GM23338 (cell line): ENCODE data around the gene SORL1. TPM values are rescaled to one million over a fixed set of nuclear protein-coding genes. Genes with fewer than 3 reads are reported as not detected.

Source experiments
- ATAC-seq: fragments of 200-7000 bp; cut with Tn5 transposase; 3 replicates; pipeline ENCODE4 v1.9.1; 2020
- DNase-seq: peaks from one replicate; pipeline ENCODE4 v3.0.0-alpha.2; 2015; ENCODE audit warnings: low spot score
- H2AFZ ChIP-seq: fragments of 200-600 bp; sonication (generic); 2 replicates; pipeline ENCODE4 v1.8.0; 2016; ENCODE audit warnings: antibody characterized with exemption, mild to moderate bottlenecking, moderate library complexity
- H3F3A ChIP-seq: fragments of 200-600 bp; sonication (generic); replicated peaks from 2 replicates; pipeline ENCODE4 v1.8.0; 2017; ENCODE audit warnings: antibody characterized with exemption, mixed run types, low read depth
- H3K27ac ChIP-seq: fragments of 200-600 bp; sonication (generic); 2 replicates; pipeline ENCODE4 v1.6.1; 2016; ENCODE audit warnings: low read depth
- H3K27me3 ChIP-seq: fragments of 200-600 bp; sonication (generic); 2 replicates; pipeline ENCODE4 v1.8.0; 2016; ENCODE audit warnings: mild to moderate bottlenecking, mixed run types, moderate library complexity; ENCODE audit not compliant: insufficient read depth
- H3K36me3 ChIP-seq: fragments of 200-600 bp; sonication (generic); 2 replicates; pipeline ENCODE4 v1.8.0; 2016; ENCODE audit warnings: mild to moderate bottlenecking; ENCODE audit not compliant: insufficient read depth
- H3K4me1 ChIP-seq: fragments of 200-600 bp; sonication (generic); 2 replicates; pipeline ENCODE4 v1.8.0; 2016; ENCODE audit warnings: mild to moderate bottlenecking, moderate library complexity; ENCODE audit not compliant: insufficient read depth
- H3K4me2 ChIP-seq: fragments of 200-600 bp; sonication (generic); 2 replicates; pipeline ENCODE4 v1.7.1; 2017; ENCODE audit warnings: mixed run types
- H3K4me3 ChIP-seq: fragments of 200-600 bp; sonication (generic); 2 replicates; pipeline ENCODE4 v1.6.1; 2016; ENCODE audit warnings: mixed run types
- H3K79me2 ChIP-seq: fragments of 200-600 bp; sonication (generic); replicated peaks from 2 replicates; pipeline ENCODE4 v1.8.0; 2017; ENCODE audit warnings: mild to moderate bottlenecking; ENCODE audit not compliant: insufficient read depth
- H3K9me2 ChIP-seq: fragments of 200-600 bp; sonication (generic); 2 replicates; pipeline ENCODE4 v1.8.0; 2017; ENCODE audit not compliant: insufficient read depth
- H4K20me1 ChIP-seq: fragments of 200-600 bp; sonication (generic); replicated peaks from 2 replicates; pipeline ENCODE4 v1.8.0; 2017; ENCODE audit warnings: mild to moderate bottlenecking; ENCODE audit not compliant: insufficient read depth
- H3K27ac Mint-ChIP-seq: 2 replicates; pipeline ENCODE4 v1.8.0; 2020; ENCODE audit warnings: inconsistent platforms, mild to moderate bottlenecking, moderate library complexity, mixed read lengths
- H3K27me3 Mint-ChIP-seq: 3 replicates; pipeline ENCODE4 v1.8.0; 2022; ENCODE audit warnings: low read depth, mild to moderate bottlenecking, moderate library complexity, mixed read lengths, inconsistent platforms; ENCODE audit not compliant: insufficient read depth, poor library complexity
- H3K36me3 Mint-ChIP-seq: 3 replicates; pipeline ENCODE4 v1.8.0; 2021; ENCODE audit warnings: low read depth, mild to moderate bottlenecking, inconsistent platforms, moderate library complexity, mixed read lengths
- H3K4me1 Mint-ChIP-seq: 3 replicates; pipeline ENCODE4 v1.8.0; 2020; ENCODE audit warnings: mild to moderate bottlenecking, inconsistent platforms, mixed read lengths
- H3K4me3 Mint-ChIP-seq: 3 replicates; pipeline ENCODE4 v1.8.0; 2021; ENCODE audit warnings: moderate library complexity, mild to moderate bottlenecking, inconsistent platforms, mixed read lengths
- H3K9me3 Mint-ChIP-seq: 3 replicates; pipeline ENCODE4 v1.8.0; 2020; ENCODE audit warnings: moderate library complexity, mild to moderate bottlenecking, inconsistent platforms, mixed read lengths
- EZH2phosphoT487 ChIP-seq: fragments of 200-600 bp; sonication (generic); IDR thresholded peaks from one replicate; pipeline ENCODE4 v1.8.1; 2018; ENCODE audit warnings: antibody characterized with exemption; ENCODE audit not compliant: unreplicated experiment
- JUNB ChIP-seq: IDR thresholded peaks from one replicate; pipeline ENCODE4 v1.6.1; 2016; ENCODE audit warnings: antibody characterized with exemption; ENCODE audit not compliant: unreplicated experiment
- NANOG ChIP-seq: IDR thresholded peaks from 2 replicates; pipeline ENCODE4 v1.6.1; 2016; ENCODE audit warnings: antibody characterized with exemption, borderline replicate concordance
- POLR2AphosphoS5 ChIP-seq: IDR thresholded peaks from 2 replicates; pipeline ENCODE4 v1.6.1; 2016; ENCODE audit warnings: antibody characterized with exemption, low read depth
- STAT1 ChIP-seq: IDR thresholded peaks from one replicate; pipeline ENCODE4 v1.6.1; 2016; ENCODE audit warnings: antibody characterized with exemption; ENCODE audit not compliant: unreplicated experiment
- ZNF114 ChIP-seq: fragments of 250-450 bp; sonication (Bioruptor Pico); IDR thresholded peaks from 2 replicates; pipeline ENCODE4 v1.5.0; 2020; ENCODE audit warnings: mild to moderate bottlenecking, moderate library complexity
- ZNF331 ChIP-seq: fragments of 250-450 bp; sonication (Bioruptor Pico); IDR thresholded peaks from 2 replicates; pipeline ENCODE4 v1.5.0; 2020; ENCODE audit warnings: low read depth, mild to moderate bottlenecking, moderate library complexity
- polyA plus RNA-seq: library from polyadenylated mRNA; unstranded; fragments of >200 nt; fragmentation: Nextera tagmentation; extraction: Ambion mirVana; gene quantifications from 2 replicates; pipeline ENCODE4 v1.2.1, GENCODE V29; 2016
- total RNA-seq: library from RNA; depleted of rRNA; stranded (reverse); fragments of >200 nt; shearing (Covaris generic); gene quantifications from 2 replicates; pipeline ENCODE4 v1.2.3, GENCODE V29; 2014
- TF ChIP-seq, protein P1 (sequence below): fragments of 250-450 bp; sonication (Bioruptor Pico); IDR thresholded peaks from 2 replicates; pipeline ENCODE4 v1.5.0; 2020; ENCODE audit warnings: mild to moderate bottlenecking, moderate library complexity
- TF ChIP-seq, protein P2 (sequence below): IDR thresholded peaks from 2 replicates; pipeline ENCODE4 v1.6.1; 2016; ENCODE audit warnings: antibody characterized with exemption

SORL1 gene
- total and polyA plus RNA-seq, 2 experiments from 2014 or later, result 23.0 to 78.8 TPM

DNA sequence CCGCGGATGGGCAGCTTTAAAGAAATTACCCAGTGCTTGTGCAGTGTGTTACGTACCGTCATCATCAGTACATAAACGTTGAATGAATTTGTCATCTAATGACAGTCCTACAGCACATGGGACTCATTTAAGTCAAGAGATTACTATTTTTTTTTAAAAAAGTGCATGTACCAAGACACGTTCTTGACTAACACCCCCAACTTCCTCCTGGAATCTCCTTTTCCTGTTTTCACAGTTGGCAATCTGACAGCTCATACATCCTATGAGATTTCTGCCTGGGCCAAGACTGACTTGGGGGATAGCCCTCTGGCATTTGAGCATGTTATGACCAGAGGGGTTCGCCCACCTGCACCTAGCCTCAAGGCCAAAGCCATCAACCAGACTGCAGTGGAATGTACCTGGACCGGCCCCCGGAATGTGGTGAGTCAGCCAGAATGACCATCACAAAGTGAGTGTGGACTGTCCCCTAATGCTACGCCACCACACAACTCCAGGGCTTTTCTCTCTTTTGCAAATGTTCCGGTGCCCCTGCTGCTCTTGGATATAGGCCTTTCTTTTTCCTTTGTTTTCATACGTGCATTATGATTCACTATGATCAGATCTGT, 162.6 kb downstream of the SORL1 start (continued):
- TF ChIP-seq, protein P1, sequence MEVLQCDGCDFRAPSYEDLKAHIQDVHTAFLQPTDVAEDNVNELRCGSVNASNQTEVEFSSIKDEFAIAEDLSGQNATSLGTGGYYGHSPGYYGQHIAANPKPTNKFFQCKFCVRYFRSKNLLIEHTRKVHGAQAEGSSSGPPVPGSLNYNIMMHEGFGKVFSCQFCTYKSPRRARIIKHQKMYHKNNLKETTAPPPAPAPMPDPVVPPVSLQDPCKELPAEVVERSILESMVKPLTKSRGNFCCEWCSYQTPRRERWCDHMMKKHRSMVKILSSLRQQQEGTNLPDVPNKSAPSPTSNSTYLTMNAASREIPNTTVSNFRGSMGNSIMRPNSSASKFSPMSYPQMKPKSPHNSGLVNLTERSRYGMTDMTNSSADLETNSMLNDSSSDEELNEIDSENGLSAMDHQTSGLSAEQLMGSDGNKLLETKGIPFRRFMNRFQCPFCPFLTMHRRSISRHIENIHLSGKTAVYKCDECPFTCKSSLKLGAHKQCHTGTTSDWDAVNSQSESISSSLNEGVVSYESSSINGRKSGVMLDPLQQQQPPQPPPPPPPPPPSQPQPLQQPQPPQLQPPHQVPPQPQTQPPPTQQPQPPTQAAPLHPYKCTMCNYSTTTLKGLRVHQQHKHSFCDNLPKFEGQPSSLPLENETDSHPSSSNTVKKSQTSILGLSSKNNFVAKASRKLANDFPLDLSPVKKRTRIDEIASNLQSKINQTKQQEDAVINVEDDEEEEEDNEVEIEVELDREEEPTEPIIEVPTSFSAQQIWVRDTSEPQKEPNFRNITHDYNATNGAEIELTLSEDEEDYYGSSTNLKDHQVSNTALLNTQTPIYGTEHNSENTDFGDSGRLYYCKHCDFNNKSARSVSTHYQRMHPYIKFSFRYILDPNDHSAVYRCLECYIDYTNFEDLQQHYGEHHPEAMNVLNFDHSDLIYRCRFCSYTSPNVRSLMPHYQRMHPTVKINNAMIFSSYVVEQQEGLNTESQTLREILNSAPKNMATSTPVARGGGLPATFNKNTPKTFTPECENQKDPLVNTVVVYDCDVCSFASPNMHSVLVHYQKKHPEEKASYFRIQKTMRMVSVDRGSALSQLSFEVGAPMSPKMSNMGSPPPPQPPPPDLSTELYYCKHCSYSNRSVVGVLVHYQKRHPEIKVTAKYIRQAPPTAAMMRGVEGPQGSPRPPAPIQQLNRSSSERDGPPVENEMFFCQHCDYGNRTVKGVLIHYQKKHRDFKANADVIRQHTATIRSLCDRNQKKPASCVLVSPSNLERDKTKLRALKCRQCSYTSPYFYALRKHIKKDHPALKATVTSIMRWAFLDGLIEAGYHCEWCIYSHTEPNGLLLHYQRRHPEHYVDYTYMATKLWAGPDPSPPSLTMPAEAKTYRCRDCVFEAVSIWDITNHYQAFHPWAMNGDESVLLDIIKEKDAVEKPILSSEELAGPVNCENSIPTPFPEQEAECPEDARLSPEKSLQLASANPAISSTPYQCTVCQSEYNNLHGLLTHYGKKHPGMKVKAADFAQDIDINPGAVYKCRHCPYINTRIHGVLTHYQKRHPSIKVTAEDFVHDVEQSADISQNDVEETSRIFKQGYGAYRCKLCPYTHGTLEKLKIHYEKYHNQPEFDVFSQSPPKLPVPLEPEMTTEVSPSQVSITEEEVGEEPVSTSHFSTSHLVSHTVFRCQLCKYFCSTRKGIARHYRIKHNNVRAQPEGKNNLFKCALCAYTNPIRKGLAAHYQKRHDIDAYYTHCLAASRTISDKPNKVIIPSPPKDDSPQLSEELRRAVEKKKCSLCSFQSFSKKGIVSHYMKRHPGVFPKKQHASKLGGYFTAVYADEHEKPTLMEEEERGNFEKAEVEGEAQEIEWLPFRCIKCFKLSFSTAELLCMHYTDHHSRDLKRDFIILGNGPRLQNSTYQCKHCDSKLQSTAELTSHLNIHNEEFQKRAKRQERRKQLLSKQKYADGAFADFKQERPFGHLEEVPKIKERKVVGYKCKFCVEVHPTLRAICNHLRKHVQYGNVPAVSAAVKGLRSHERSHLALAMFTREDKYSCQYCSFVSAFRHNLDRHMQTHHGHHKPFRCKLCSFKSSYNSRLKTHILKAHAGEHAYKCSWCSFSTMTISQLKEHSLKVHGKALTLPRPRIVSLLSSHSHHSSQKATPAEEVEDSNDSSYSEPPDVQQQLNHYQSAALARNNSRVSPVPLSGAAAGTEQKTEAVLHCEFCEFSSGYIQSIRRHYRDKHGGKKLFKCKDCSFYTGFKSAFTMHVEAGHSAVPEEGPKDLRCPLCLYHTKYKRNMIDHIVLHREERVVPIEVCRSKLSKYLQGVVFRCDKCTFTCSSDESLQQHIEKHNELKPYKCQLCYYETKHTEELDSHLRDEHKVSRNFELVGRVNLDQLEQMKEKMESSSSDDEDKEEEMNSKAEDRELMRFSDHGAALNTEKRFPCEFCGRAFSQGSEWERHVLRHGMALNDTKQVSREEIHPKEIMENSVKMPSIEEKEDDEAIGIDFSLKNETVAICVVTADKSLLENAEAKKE (CRISPR knock-in tag), result no peak
- TF ChIP-seq POLR2AphosphoS5 (no peak), ZNF114 (no peak), JUNB (no peak)

DNA sequence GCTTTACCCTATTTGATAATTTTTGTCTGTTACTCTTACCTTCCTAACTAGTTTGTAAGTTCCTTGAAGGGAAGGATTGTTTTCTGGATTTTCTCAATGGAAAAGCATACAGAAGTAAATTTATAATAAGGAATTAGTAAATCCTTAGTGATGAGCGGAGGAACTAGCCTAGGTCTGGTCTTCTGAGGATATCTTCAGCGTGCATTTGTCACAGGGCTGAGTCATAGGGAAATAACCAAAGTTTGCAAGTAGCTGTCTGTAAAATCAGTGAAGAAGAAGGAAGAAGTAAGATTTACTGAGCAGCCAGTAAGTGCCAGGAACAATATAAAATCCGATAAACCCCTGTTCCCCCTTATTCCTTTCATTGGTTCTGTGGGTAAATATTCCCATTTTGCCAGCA, 163.4 kb downstream of the SORL1 start:
- Histone ChIP-seq H3K4me3 (no peak overlapping the region), H3K4me1 (peaks cover 4% of the 10 kb centered on the region; the same call in 1 of the 2 replicates), H3K27ac (no peak overlapping the region), H3K79me2 (no peaks in the 10 kb centered on the region), H3K4me2 (no peak overlapping the region), H4K20me1 (no peaks in the 10 kb centered on the region), H3K36me3 (peaks cover 66% of the 10 kb centered on the region), H3K27me3 (no peaks in the 10 kb centered on the region), H2AFZ (no peak overlapping the region), H3F3A (no peaks in the 10 kb centered on the region; the same call in 1 of the 2 replicates), H3K9me2 (no peaks in the 10 kb centered on the region)
- Mint-ChIP-seq H3K9me3 (no peaks in the 10 kb centered on the region), H3K27me3 (no peaks in the 10 kb centered on the region), H3K36me3 (peaks cover 83% of the 10 kb centered on the region), H3K27ac (no peak overlapping the region; the same call in 1 of the 2 replicates), H3K4me3 (no peak overlapping the region), H3K4me1 (peaks cover 3% of the 10 kb centered on the region; the same call in 1 of the 3 replicates)
- DNase-seq (no peak), ATAC-seq (no peak)
- TF ChIP-seq ZNF114 (no peak), EZH2phosphoT487 (no peak), NANOG (no peak), STAT1 (no peak), JUNB (no peak), ZNF331 (CRISPR knock-in tag) (no peak)
- TF ChIP-seq, protein P1 (CRISPR knock-in tag), result no peak
- TF ChIP-seq, protein P2, sequence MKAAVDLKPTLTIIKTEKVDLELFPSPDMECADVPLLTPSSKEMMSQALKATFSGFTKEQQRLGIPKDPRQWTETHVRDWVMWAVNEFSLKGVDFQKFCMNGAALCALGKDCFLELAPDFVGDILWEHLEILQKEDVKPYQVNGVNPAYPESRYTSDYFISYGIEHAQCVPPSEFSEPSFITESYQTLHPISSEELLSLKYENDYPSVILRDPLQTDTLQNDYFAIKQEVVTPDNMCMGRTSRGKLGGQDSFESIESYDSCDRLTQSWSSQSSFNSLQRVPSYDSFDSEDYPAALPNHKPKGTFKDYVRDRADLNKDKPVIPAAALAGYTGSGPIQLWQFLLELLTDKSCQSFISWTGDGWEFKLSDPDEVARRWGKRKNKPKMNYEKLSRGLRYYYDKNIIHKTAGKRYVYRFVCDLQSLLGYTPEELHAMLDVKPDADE, result no peak
